IPS-NIHi7 (cell line): ENCODE measurements around the gene CDV3.
"Not testable (repeated sequence)": the region's sequence is repeated elsewhere in the genome, so short reads cannot be mapped to it uniquely, and the experiment has no call there.

Experiments used
- DNase-seq: peaks from one replicate; pipeline ENCODE4 v3.0.0; 2012; ENCODE audit warnings: mixed read lengths; ENCODE audit errors: extremely low spot score

Gene CDV3

GRCh38 chr3:133573629-133574194, at the start of gene CDV3:
Gene CDV3 (plus strand): TSS chr3:133573686. CDS start chr3:133574045, 359 bp downstream.
- peak; percentile 26 for DNase-seq

GRCh38 chr3:133523758-133524157, 49.7 kb upstream of the CDV3 start:
- not testable (repeated sequence) for DNase-seq

- no peak for DNase-seq
These were observed 48.1 kb upstream of the CDV3 start for GRCh38 chr3:133525435-133525834.

- DNase-seq = no peak
These were observed 46.3 kb upstream of the CDV3 start for GRCh38 chr3:133527081-133527715.

DNA sequence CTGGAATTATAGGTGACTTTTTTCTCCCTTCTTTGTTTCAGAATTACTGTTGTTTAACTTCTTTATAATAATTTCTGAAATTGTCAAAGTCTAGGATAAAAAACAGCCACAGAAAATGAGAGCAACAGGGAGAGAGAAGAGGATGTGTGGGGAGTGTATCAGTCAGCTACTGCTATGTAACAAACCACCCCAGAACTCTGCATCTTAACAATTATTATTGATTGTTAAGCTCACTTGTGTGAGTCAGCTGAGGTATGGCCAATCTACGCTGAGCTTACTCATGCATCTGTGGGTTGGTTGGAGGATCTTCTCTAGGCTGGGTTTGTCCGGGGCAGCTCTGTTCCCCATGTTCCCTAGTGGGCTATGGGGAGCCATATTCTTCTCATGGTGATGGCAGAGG, 43.7 kb upstream of the CDV3 start:
- DNase-seq = no peak

- DNase-seq = no peak
These were observed 41.5 kb upstream of the CDV3 start for GRCh38 chr3:133531981-133532380.

GRCh38 chr3:133532951-133533350, 40.5 kb upstream of the CDV3 start:
- DNase-seq = no peak

DNA sequence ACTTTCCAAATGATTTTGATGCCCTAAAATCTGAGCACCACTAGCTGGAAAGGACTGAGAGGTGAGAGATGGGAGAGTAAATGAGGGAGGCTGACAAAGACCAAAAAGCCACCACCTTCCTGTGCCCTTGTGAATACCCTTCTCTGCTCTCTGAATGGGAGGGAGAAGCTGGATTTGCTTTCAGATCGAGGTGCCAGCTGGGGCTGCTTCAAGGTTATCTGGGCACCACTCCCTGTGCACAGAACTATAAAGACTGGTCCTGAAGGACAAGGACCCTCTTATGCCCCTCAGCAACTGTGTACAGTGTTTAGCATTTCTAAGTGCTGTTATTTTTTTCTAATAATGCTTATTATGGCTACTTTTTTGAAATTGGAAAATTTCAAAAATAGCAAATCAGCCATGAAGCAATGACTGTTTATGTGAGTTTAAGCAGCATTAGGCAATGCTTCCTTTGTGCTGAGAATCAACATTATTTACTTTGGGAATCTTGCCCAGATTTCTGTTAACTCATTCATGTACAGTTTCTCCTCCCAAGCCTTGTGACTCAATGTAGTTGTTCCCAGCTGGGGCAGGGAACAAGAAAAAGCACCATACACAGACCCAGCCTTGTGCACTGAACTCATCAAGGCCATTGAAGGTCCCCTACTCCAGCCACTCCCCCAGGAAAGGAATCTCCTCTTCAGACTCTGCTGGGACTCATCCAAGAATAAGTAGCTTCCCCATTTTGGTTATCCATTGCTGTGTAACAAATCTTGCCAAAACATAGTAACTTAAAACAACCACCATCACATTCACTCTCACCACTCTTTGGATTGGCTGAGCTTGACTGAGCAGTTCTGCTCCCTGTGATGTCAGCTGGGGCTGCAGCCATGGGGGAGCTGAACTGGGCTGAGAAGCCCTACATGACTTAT, 37.3 kb upstream of the CDV3 start:
- DNase-seq = no peak

GRCh38 chr3:133537131-133537530, 36.4 kb upstream of the CDV3 start:
- not testable (repeated sequence) for DNase-seq

GRCh38 chr3:133538154-133538553, 35.3 kb upstream of the CDV3 start:
- no peak for DNase-seq

- no peak for DNase-seq
These were observed 32.4 kb upstream of the CDV3 start for GRCh38 chr3:133540896-133541674.

- no peak for DNase-seq
These were observed 30.6 kb upstream of the CDV3 start for GRCh38 chr3:133542871-133543270.

DNA sequence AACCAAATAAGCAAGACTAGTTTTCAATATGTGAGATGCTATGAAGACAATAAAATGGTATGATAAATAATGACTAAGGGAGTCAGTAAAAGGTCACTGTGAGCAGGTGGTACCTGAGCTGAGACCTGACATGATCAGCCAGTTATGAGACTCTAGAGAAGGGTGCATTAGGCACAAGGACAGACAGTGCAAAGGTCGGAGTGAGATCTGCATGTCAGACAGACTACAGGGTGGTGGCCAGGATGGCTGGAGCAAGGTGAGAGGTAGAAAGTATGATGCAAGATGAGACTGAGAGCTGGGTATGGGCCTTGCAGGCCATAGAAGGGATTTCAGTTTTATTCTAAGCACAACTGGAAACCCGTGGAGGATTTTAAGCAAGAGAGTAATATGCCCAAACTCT, 28.5 kb upstream of the CDV3 start:
- not testable (repeated sequence) for DNase-seq

- no peak for DNase-seq
These were observed 25.9 kb upstream of the CDV3 start for GRCh38 chr3:133547432-133548041.

DNA sequence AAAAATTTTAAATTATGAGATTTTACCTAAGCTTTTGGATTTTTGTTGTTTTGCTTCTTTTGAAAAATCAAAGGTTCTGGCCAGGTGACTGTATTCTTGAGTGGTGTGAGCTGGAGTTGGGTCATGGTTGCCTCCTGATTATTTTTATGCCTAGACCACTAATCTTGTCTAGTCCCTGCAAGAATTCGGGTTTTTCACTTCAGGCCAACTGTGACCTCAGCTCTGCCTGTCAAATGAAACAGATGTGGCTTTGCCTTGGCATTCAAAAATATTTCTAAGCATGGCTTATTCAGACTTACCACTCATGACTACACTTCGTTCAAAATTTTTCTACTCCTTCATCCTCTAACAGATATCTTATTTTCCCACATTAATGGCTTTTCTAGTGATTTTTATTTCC, 25.4 kb upstream of the CDV3 start:
- no peak for DNase-seq

- no peak for DNase-seq
These were observed 23.9 kb upstream of the CDV3 start for GRCh38 chr3:133549565-133549964.

GRCh38 chr3:133551589-133551988, 21.9 kb upstream of the CDV3 start:
- not testable (repeated sequence) for DNase-seq

DNA sequence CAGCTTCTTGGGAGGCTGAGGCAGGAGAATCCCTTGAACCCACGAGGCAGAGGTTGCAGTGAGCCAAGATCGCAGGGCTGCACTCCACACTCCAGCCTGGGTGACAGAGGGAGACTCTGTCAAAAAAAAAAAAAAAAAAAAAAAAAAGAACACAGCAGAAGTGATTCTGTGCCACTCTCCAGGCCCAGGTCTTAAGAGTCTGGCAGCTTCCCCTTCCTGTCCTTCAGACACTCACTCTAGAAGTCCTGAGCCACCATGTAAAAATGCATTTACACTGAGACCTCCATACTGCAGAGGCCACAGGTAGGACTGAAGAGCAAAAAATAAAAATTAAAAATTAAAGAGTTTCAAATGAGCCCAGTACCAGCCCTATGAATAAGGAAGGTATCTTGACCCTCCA, 11.8 kb upstream of the CDV3 start:
- no peak for DNase-seq

DNA sequence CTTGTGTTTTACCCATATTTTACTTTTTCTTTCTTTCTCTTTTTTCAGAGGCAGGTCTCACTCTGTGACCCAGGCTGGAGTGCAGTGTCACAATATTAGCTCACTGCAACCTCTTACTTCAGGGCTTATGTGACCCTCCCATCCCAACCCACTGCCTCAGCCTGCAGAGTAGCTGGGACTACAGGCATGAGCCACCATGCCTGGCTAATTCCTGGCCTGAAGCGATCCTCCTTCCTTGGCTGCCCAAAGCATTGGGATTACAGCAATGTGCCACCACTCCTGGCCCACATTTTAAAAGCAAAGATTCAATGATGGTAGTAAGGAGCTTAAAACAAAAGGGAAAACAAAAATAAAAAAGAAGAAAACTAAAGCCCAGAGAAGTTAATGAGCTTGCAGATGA, 11.1 kb upstream of the CDV3 start:
- DNase-seq = no peak

GRCh38 chr3:133563186-133563591, 10.3 kb upstream of the CDV3 start:
- DNase-seq = no peak

GRCh38 chr3:133563816-133564215, 9.7 kb upstream of the CDV3 start:
- no peak for DNase-seq
